ENCODE measurements around the gene IFT22.
"Not testable (repeated sequence)": the region's sequence is repeated elsewhere in the genome, so short reads cannot be mapped to it uniquely, and the experiment has no call there.

IFT22 gene

GRCh38 chr7:101300465-101301376, 20.9 kb downstream of the IFT22 start:
- CTCF ChIA-PET, result no interaction called here
- TF ChIP-seq FOXK2 (IDR thresholded peaks at IDR 0.05), result no peak
- TF ChIP-seq FOXA1 (IDR thresholded peaks at IDR 0.05), result no peak
- TF ChIP-seq CTBP1 (IDR thresholded peaks at IDR 0.05; ENCODE audit: borderline replicate concordance), result no peak
- TF ChIP-seq BHLHE40 (IDR thresholded peaks at IDR 0.05; ENCODE audit: borderline replicate concordance), result no peak
- no peak for TF ChIP-seq L3MBTL2 (conservative IDR thresholded peaks at IDR 0.05)
- no peak for TF ChIP-seq NFRKB (IDR thresholded peaks at IDR 0.05)
- no peak for TF ChIP-seq HDGF (IDR thresholded peaks at IDR 0.05; ENCODE audit: borderline replicate concordance)
- TF ChIP-seq ARNT (IDR thresholded peaks at IDR 0.05), result no peak
- TF ChIP-seq ELF4 (IDR thresholded peaks at IDR 0.05), result no peak
- TF ChIP-seq, protein P1, sequence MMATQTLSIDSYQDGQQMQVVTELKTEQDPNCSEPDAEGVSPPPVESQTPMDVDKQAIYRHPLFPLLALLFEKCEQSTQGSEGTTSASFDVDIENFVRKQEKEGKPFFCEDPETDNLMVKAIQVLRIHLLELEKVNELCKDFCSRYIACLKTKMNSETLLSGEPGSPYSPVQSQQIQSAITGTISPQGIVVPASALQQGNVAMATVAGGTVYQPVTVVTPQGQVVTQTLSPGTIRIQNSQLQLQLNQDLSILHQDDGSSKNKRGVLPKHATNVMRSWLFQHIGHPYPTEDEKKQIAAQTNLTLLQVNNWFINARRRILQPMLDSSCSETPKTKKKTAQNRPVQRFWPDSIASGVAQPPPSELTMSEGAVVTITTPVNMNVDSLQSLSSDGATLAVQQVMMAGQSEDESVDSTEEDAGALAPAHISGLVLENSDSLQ (IDR thresholded peaks at IDR 0.05), result no peak
- TF ChIP-seq TARDBP (IDR thresholded peaks at IDR 0.05), result no peak
- no peak for TF ChIP-seq SP1 (IDR thresholded peaks at IDR 0.05)
- no peak for TF ChIP-seq LEF1 (IDR thresholded peaks at IDR 0.05; ENCODE audit: borderline replicate concordance)
- no peak for TF ChIP-seq SUZ12 (IDR thresholded peaks at IDR 0.05)
- no peak for TF ChIP-seq FOXM1 (IDR thresholded peaks at IDR 0.05; ENCODE audit: borderline replicate concordance)
- no peak for TF ChIP-seq ZNF384 (IDR thresholded peaks at IDR 0.05)
- no peak for DNase-seq (ENCODE audit: extremely low spot score)
- POLR2A ChIA-PET, result no interaction called here

DNA sequence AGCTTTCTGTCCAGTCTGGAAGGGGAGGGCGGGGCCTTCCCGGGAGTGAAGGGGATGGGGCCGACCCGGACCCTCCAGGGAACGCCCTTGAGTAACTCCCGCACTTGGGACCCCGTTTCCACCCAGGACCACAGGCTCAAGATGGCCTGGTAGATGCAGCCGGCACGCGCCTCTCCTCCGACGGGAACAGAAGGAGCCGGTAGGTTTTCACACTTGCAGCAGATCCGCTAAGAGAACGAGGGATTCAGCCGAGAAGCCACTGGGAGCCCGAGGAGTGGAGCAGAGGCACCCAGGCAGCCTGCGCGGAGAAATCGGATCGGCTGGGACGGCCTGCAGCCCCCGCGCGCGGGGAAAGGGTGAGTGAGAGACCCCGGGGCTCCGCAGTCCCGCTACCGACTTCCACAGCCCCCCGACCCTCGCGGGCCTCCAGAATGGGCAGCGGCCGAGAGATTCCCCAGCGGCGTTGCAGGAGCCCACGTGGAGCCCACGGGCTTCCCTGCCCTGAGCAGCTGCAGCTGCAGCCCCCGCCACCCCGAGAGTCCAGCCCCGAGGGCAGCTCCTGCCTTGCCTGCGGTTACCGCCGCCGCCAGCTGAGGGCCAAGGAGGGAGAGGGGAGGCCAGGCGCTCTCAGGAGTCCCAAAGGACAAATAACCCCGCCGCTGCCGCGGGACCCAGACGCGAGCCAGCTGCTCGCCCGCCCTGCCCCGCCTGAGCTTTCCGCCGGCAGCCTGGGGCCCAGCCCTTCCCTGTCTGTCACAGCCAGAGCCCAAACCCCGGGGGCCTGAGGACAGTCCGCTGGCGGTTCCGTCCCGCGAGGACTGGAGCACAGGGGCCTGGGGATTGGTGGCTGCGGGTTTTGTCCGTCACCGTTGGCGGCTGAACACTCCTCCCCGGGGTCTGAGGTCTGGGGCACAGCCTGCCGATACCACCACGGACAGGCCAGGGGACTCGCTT, 21.8 kb downstream of the IFT22 start:
- no peak for TF ChIP-seq NFRKB (IDR thresholded peaks at IDR 0.05)
- 0 out of 2 replicates have a peak, but pooled peaks have one; percentile 21 for TF ChIP-seq L3MBTL2 (conservative IDR thresholded peaks at IDR 0.05)
- ChIA-PET POLR2A (no interaction called here), CTCF (no interaction called here)
- no peak for DNase-seq (ENCODE audit: extremely low spot score)

GRCh38 chr7:101294832-101295121, 26.8 kb downstream of the IFT22 start:
- CTCF ChIA-PET, result no interaction called here
- no peak for DNase-seq (ENCODE audit: extremely low spot score)
- POLR2A ChIA-PET, result no interaction called here
- TF ChIP-seq TARDBP (IDR thresholded peaks at IDR 0.05), result no peak
- TF ChIP-seq, protein P1 (IDR thresholded peaks at IDR 0.05), result no peak
- no peak for TF ChIP-seq BHLHE40 (IDR thresholded peaks at IDR 0.05; ENCODE audit: borderline replicate concordance)
- TF ChIP-seq SUZ12 (IDR thresholded peaks at IDR 0.05), result no peak
- no peak for TF ChIP-seq FOXK2 (IDR thresholded peaks at IDR 0.05)
- TF ChIP-seq L3MBTL2 (conservative IDR thresholded peaks at IDR 0.05), result no peak
- TF ChIP-seq NFRKB (IDR thresholded peaks at IDR 0.05), result no peak
- no peak for TF ChIP-seq ZNF384 (IDR thresholded peaks at IDR 0.05)
- no peak for TF ChIP-seq CTBP1 (IDR thresholded peaks at IDR 0.05; ENCODE audit: borderline replicate concordance)
- no peak for TF ChIP-seq HDGF (IDR thresholded peaks at IDR 0.05; ENCODE audit: borderline replicate concordance)
- TF ChIP-seq ELF4 (IDR thresholded peaks at IDR 0.05), result no peak
- no peak for TF ChIP-seq LEF1 (IDR thresholded peaks at IDR 0.05; ENCODE audit: borderline replicate concordance)
- no peak for TF ChIP-seq FOXA1 (IDR thresholded peaks at IDR 0.05)
- TF ChIP-seq ARNT (IDR thresholded peaks at IDR 0.05), result no peak
- no peak for TF ChIP-seq SP1 (IDR thresholded peaks at IDR 0.05)
- TF ChIP-seq FOXM1 (IDR thresholded peaks at IDR 0.05; ENCODE audit: borderline replicate concordance), result no peak

- no peak for DNase-seq (ENCODE audit: extremely low spot score)
- TF ChIP-seq HDGF (IDR thresholded peaks at IDR 0.05; ENCODE audit: borderline replicate concordance), result no peak
- TF ChIP-seq SUZ12 (IDR thresholded peaks at IDR 0.05), result no peak
- TF ChIP-seq SP1 (IDR thresholded peaks at IDR 0.05), result no peak
- TF ChIP-seq BHLHE40 (IDR thresholded peaks at IDR 0.05; ENCODE audit: borderline replicate concordance), result no peak
- TF ChIP-seq L3MBTL2 (conservative IDR thresholded peaks at IDR 0.05), result no peak
- no peak for TF ChIP-seq FOXK2 (IDR thresholded peaks at IDR 0.05)
- no peak for TF ChIP-seq TARDBP (IDR thresholded peaks at IDR 0.05)
- TF ChIP-seq FOXM1 (IDR thresholded peaks at IDR 0.05; ENCODE audit: borderline replicate concordance), result no peak
- no peak for TF ChIP-seq NFRKB (IDR thresholded peaks at IDR 0.05)
- no peak for TF ChIP-seq CTBP1 (IDR thresholded peaks at IDR 0.05; ENCODE audit: borderline replicate concordance)
- TF ChIP-seq, protein P1 (IDR thresholded peaks at IDR 0.05), result no peak
- no peak for TF ChIP-seq ARNT (IDR thresholded peaks at IDR 0.05)
- no peak for TF ChIP-seq ZNF384 (IDR thresholded peaks at IDR 0.05)
- no peak for TF ChIP-seq FOXA1 (IDR thresholded peaks at IDR 0.05)
- no peak for TF ChIP-seq ELF4 (IDR thresholded peaks at IDR 0.05)
- TF ChIP-seq LEF1 (IDR thresholded peaks at IDR 0.05; ENCODE audit: borderline replicate concordance), result no peak
- CTCF ChIA-PET, result no interaction called here
- POLR2A ChIA-PET, result no interaction called here
Observed at GRCh38 chr7:101294039-101294831, 27.4 kb downstream of the IFT22 start.

GRCh38 chr7:101293069-101294021, 28.3 kb downstream of the IFT22 start:
- ChIA-PET POLR2A (interaction anchor here (1.3 kb wide), 1 partner anchor 49 kb away, joined by 3 read pairs; no protein-coding TSS in a partner anchor), CTCF (interaction anchor here (0.6 kb wide), 1 partner anchor 215 kb away, joined by 3 read pairs; no protein-coding TSS in a partner anchor)
- not testable (repeated sequence) for DNase-seq (ENCODE audit: extremely low spot score)

- DNase-seq (ENCODE audit: extremely low spot score), result not testable (repeated sequence)
- ChIA-PET POLR2A (interaction anchor here (0.7 to 1.3 kb wide), 2 partner anchors 49 to 250 kb away, joined by 3 read pairs; no protein-coding TSS in a partner anchor), CTCF (interaction anchor here (0.6 kb wide), 1 partner anchor 216 kb away, joined by 3 read pairs; no protein-coding TSS in a partner anchor)
Observed at GRCh38 chr7:101292566-101292965, 29.0 kb downstream of the IFT22 start.

GRCh38 chr7:101290186-101291037, 31.2 kb downstream of the IFT22 start:
- DNase-seq (ENCODE audit: extremely low spot score), result not testable (repeated sequence)
- ChIA-PET CTCF (interaction anchor here (0.6 to 1.6 kb wide), 7 partner anchors 8 to 199 kb away, joined by 3 to 10 read pairs (median 3); no protein-coding TSS in a partner anchor), POLR2A (interaction anchor here (0.7 to 1.2 kb wide), 3 partner anchors 31 to 147 kb away, joined by 3 to 5 read pairs (median 3); partner anchors contain the start of genes IFT22 and ZNHIT1)

All from HEK293T (cell line).